Ovary (tissue), 9 donors: ENCODE measurements around the gene RHOD. TPM values are rescaled to one million over a fixed set of nuclear protein-coding genes. Genes with fewer than 3 reads are reported as not detected.

Source experiments
- DNase-seq, 5 donors: peaks; one replicate each; pipeline ENCODE4 v3.0.0-alpha.2; 2019 to 2020
- H3K27ac ChIP-seq, 2 donors: fragments of 200-600 bp; one replicate each; pipeline versions ENCODE4 v1.5.1 to v1.8.0; 2019 to 2022
- H3K27me3 ChIP-seq: fragments of 200-600 bp; one replicate; pipeline ENCODE4 v1.8.0; 2022
- H3K36me3 ChIP-seq: fragments of 200-600 bp; sonication (generic); one replicate; pipeline ENCODE4 v1.5.1; 2019
- H3K4me1 ChIP-seq: one replicate; pipeline ENCODE4 v1.8.1; 2013; ENCODE audit warnings: mild to moderate bottlenecking, moderate library complexity; ENCODE audit not compliant: insufficient read depth
- H3K4me3 ChIP-seq: fragments of 200-600 bp; sonication (generic); one replicate; pipeline ENCODE4 v1.5.1; 2017
- H3K9me3 ChIP-seq, 2 donors: fragments of 200-600 bp in 1 of 2; sonication (generic) in 1 of 2; one replicate each; pipeline versions ENCODE4 v1.5.1 to v1.8.1; 2013 to 2019; ENCODE audit warnings: mild to moderate bottlenecking in 1 of 2, moderate library complexity in 1 of 2
- CTCF ChIP-seq, 3 donors: fragments of 450-650 bp in 2 of 3; fragments of 200-600 bp in 1 of 3; IDR thresholded peaks; one replicate each; pipeline versions ENCODE4 v1.5.1 to v1.8.0; 2016 to 2022; ENCODE audit warnings: antibody characterized with exemption in 3 of 3, mild to moderate bottlenecking in 1 of 3
- EP300 ChIP-seq: sonication (generic); formaldehyde crosslinking; IDR thresholded peaks from one replicate; pipeline ENCODE4 v1.6.1; 2017; ENCODE audit warnings: antibody characterized with exemption
- POLR2A ChIP-seq: fragments of 450-650 bp; IDR thresholded peaks from one replicate; pipeline ENCODE4 v1.6.1; 2017; ENCODE audit warnings: antibody characterized with exemption, mild to moderate bottlenecking, moderate library complexity
- WGBS, 3 donors: extraction: QIAGEN DNeasy Blood & Tissue Kit in 1 of 3; methylation state at CpG; one replicate each; pipeline versions ENCODE4 v1.1.5 to v1.1.7; 2013 to 2017; 5-methylcytosine and 5-hydroxymethylcytosine counted together
- intact Hi-C, 4 donors: fragments of 100-400 bp; cut with DNase I; formaldehyde crosslinking; loops; one replicate each; pipeline versions ENCODE4 v1.11.0 to v1.15.1; 2022 to 2023
- polyA plus RNA-seq, 2 donors: library from polyadenylated mRNA; stranded (reverse); fragments of 200-250 nt in 1 of 2; fragments of 350-450 nt in 1 of 2; fragmentation: Illumina TruSeq in 1 of 2; extraction: RNeasy Lipid Tissue Mini Kit (QIAGEN cat#74804) in 1 of 2; gene quantifications; one replicate each; pipeline ENCODE4 v1.2.3, GENCODE V29; 2013 to 2014
- total RNA-seq, 7 donors: library from RNA; depleted of rRNA in 2 of 7; stranded (reverse); fragments of >200 nt in 2 of 7; fragmentation: NEBNext Ultra II Directional in 3 of 7; extraction: Animal tissue kit (Norgen Biotek cat#: 25700) in 3 of 7; gene quantifications; one replicate each; pipeline versions ENCODE4 v1.1.0 to v1.2.4, GENCODE V29; 2016 to 2023
- donor health status: DM: no; HTN: no; CAD: no; lungs with moderate emphysema.
- donor health status: DM: no; HTN: no; CAD: no.
- donor health status: Bipolar disorder and iron deficiency.
- donor health status: DM: yes; HTN: yes; CAD: no.
- donor health status: DM: no; HTN: no; CAD: no.
- donor health status: DM: yes; HTN: yes; CAD: no.

Gene RHOD
- total and polyA plus RNA-seq, 9 donors = 5.5 to 24.9 (median 12.8) TPM

- Histone ChIP-seq H3K36me3 (no peaks in the 10 kb centered on the region), H3K27ac (no peak overlapping the region), H3K4me3 (no peak overlapping the region), H3K27me3 (no peaks in the 10 kb centered on the region), H3K4me1 (no peaks in the 10 kb centered on the region), H3K9me3 (no peaks in the 10 kb centered on the region)
- intact Hi-C loops = no loop called here
- WGBS, 3 donors = 85 to 94% (median 86%) methylated on average over 11 of the region's 11 CpGs
- DNase-seq = no peak
- no peak for TF ChIP-seq CTCF (IDR thresholded peaks at IDR 0.05)
- no peak for TF ChIP-seq EP300
- TF ChIP-seq POLR2A = no peak
These were observed 15.6 kb downstream of the RHOD start for GRCh38 chr11:67072295-67072694.

- H3K36me3 ChIP-seq = no peaks in the 10 kb centered on the region
- H3K4me1 ChIP-seq = no peaks in the 10 kb centered on the region
- no peaks in the 10 kb centered on the region for H3K9me3 ChIP-seq
- H3K27me3 ChIP-seq = no peaks in the 10 kb centered on the region
- intact Hi-C loops = no loop called here
- no peak for DNase-seq
- H3K4me3 ChIP-seq = no peak overlapping the region
- no peak for TF ChIP-seq CTCF (IDR thresholded peaks at IDR 0.05)
- no peak for TF ChIP-seq POLR2A
- no peak for TF ChIP-seq EP300
- no peak overlapping the region for H3K27ac ChIP-seq
- WGBS, 3 donors = 79 to 84% (median 80%) methylated on average over 9 of the region's 9 CpGs
These were observed 17.3 kb downstream of the RHOD start for GRCh38 chr11:67073908-67074307.

- no peak overlapping the region for H3K27ac ChIP-seq
- no peaks in the 10 kb centered on the region for H3K36me3 ChIP-seq
- H3K27me3 ChIP-seq = no peaks in the 10 kb centered on the region
- intact Hi-C loops = no loop called here
- WGBS, 3 donors = 56 to 69% (median 58%) methylated on average over 6 of the region's 6 CpGs
- TF ChIP-seq CTCF (IDR thresholded peaks at IDR 0.05) (no peak), POLR2A (no peak), EP300 (no peak)
- H3K9me3 ChIP-seq = no peaks in the 10 kb centered on the region
- no peaks in the 10 kb centered on the region for H3K4me1 ChIP-seq
- DNase-seq = no peak
- H3K4me3 ChIP-seq = no peak overlapping the region
These were observed 19.6 kb downstream of the RHOD start for GRCh38 chr11:67076202-67076601.

GRCh38 chr11:67079065-67079705, 22.5 kb downstream of the RHOD start:
- H3K36me3 ChIP-seq = no peaks in the 10 kb centered on the region
- no peaks in the 10 kb centered on the region for H3K27me3 ChIP-seq
- no peak overlapping the region for H3K27ac ChIP-seq
- H3K4me3 ChIP-seq = no peak overlapping the region
- no peak for DNase-seq
- no peaks in the 10 kb centered on the region for H3K4me1 ChIP-seq
- 57 to 76% (median 57%) methylated on average over 6 of the region's 6 CpGs for WGBS, 3 donors
- TF ChIP-seq CTCF (IDR thresholded peaks at IDR 0.05) (no peak), POLR2A (no peak), EP300 (no peak)
- intact Hi-C loops = no loop called here
- H3K9me3 ChIP-seq = no peaks in the 10 kb centered on the region
